ENCODE measurements around the gene L2HGDH. TPM values are rescaled to one million over a fixed set of nuclear protein-coding genes. Genes with fewer than 3 reads are reported as not detected.

L2HGDH gene
- total and polyA plus RNA-seq, 9 of the 15 experiments (the other 6 are each of a cell fraction or from before 2014, with no cell fraction given): 1.7 to 16.1 (median 10.5) TPM

DNA sequence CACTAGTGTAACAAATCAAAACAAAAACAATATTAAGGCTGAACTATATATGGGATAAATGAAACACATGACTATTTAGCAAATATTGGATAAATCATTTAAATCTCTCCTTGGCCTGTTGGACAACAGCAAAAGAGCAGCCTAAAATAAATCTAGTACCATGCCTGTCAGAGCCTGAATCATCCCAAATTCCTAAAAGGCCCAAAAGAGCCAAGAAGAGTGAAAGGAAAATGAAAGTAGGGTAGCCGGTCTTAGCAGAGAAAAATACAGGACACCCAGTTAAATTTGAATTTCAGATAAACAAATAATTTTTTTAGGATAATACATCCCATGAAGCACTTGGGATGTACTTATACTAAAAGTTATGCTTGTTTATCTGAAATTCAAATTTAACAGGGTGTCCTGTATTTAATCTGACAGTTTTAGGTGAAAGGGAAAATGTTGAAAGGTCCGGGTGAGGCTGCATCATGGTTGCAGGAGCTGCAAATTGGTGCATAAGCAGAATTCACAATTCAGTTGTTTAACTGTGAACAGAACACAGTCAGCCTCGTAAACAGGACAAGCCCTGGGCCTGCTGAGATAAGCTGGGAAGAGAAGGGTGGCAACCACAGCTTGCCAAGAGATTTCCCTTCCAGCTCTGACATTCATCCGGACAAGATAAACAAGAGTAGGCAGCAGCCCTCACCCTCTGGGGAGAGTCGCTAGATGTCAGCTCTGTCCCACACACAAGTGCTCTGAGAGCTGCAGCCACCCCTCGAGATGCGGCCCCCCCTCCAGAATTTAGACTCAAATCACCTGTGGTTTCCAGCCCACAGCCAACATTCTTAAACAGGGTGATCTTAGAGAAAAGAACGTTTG lies 30.4 kb upstream of the L2HGDH start (continued):
- TF ChIP-seq, protein P1, sequence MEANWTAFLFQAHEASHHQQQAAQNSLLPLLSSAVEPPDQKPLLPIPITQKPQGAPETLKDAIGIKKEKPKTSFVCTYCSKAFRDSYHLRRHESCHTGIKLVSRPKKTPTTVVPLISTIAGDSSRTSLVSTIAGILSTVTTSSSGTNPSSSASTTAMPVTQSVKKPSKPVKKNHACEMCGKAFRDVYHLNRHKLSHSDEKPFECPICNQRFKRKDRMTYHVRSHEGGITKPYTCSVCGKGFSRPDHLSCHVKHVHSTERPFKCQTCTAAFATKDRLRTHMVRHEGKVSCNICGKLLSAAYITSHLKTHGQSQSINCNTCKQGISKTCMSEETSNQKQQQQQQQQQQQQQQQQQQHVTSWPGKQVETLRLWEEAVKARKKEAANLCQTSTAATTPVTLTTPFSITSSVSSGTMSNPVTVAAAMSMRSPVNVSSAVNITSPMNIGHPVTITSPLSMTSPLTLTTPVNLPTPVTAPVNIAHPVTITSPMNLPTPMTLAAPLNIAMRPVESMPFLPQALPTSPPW (CRISPR knock-in tag; IDR thresholded peaks at IDR 0.05): peak; percentile 99
- no peak for TF ChIP-seq CBX3 (IDR thresholded peaks at IDR 0.05; ENCODE audit: borderline replicate concordance in 1 of 2, low read length in 2 of 2)
- TF ChIP-seq CBFA2T2 (conservative IDR thresholded peaks at IDR 0.05): peak; percentile 66
- TF ChIP-seq SMARCA4 (IDR thresholded peaks at IDR 0.05): peak; percentile 67
- 0 out of 2 replicates have a peak, but pooled peaks have one; percentile 4 for TF ChIP-seq MAFG (tag; conservative IDR thresholded peaks at IDR 0.05)
- 0 out of 2 replicates have a peak, but pooled peaks have one; percentile 33 for TF ChIP-seq HCFC1 (IDR thresholded peaks at IDR 0.05; ENCODE audit: low read depth, low read length)
- no peak for TF ChIP-seq CBX5 (IDR thresholded peaks at IDR 0.05; ENCODE audit: borderline replicate concordance, low read depth)
- no peak for TF ChIP-seq TCFL5 (CRISPR knock-in tag; conservative IDR thresholded peaks at IDR 0.05)
- TF ChIP-seq ZNF77 (CRISPR knock-in tag; IDR thresholded peaks at IDR 0.05): no peak
- no peak for TF ChIP-seq ZNF431 (CRISPR knock-in tag; IDR thresholded peaks at IDR 0.05)
- TF ChIP-seq, protein P2, sequence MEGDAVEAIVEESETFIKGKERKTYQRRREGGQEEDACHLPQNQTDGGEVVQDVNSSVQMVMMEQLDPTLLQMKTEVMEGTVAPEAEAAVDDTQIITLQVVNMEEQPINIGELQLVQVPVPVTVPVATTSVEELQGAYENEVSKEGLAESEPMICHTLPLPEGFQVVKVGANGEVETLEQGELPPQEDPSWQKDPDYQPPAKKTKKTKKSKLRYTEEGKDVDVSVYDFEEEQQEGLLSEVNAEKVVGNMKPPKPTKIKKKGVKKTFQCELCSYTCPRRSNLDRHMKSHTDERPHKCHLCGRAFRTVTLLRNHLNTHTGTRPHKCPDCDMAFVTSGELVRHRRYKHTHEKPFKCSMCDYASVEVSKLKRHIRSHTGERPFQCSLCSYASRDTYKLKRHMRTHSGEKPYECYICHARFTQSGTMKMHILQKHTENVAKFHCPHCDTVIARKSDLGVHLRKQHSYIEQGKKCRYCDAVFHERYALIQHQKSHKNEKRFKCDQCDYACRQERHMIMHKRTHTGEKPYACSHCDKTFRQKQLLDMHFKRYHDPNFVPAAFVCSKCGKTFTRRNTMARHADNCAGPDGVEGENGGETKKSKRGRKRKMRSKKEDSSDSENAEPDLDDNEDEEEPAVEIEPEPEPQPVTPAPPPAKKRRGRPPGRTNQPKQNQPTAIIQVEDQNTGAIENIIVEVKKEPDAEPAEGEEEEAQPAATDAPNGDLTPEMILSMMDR (IDR thresholded peaks at IDR 0.05 in 2 of 3, conservative IDR thresholded peaks at IDR 0.05 in 1 of 3; ENCODE audit: insufficient read depth in 2 of 3, low read depth in 1 of 3, low read length in 3 of 3): peak; percentile 72 to 84 (median 74)
- TF ChIP-seq ZNF41 (CRISPR knock-in tag; conservative IDR thresholded peaks at IDR 0.05): no peak
- TF ChIP-seq ZNF347 (CRISPR knock-in tag; IDR thresholded peaks at IDR 0.05; ENCODE audit: low read depth): no peak
- TF ChIP-seq, protein P3, sequence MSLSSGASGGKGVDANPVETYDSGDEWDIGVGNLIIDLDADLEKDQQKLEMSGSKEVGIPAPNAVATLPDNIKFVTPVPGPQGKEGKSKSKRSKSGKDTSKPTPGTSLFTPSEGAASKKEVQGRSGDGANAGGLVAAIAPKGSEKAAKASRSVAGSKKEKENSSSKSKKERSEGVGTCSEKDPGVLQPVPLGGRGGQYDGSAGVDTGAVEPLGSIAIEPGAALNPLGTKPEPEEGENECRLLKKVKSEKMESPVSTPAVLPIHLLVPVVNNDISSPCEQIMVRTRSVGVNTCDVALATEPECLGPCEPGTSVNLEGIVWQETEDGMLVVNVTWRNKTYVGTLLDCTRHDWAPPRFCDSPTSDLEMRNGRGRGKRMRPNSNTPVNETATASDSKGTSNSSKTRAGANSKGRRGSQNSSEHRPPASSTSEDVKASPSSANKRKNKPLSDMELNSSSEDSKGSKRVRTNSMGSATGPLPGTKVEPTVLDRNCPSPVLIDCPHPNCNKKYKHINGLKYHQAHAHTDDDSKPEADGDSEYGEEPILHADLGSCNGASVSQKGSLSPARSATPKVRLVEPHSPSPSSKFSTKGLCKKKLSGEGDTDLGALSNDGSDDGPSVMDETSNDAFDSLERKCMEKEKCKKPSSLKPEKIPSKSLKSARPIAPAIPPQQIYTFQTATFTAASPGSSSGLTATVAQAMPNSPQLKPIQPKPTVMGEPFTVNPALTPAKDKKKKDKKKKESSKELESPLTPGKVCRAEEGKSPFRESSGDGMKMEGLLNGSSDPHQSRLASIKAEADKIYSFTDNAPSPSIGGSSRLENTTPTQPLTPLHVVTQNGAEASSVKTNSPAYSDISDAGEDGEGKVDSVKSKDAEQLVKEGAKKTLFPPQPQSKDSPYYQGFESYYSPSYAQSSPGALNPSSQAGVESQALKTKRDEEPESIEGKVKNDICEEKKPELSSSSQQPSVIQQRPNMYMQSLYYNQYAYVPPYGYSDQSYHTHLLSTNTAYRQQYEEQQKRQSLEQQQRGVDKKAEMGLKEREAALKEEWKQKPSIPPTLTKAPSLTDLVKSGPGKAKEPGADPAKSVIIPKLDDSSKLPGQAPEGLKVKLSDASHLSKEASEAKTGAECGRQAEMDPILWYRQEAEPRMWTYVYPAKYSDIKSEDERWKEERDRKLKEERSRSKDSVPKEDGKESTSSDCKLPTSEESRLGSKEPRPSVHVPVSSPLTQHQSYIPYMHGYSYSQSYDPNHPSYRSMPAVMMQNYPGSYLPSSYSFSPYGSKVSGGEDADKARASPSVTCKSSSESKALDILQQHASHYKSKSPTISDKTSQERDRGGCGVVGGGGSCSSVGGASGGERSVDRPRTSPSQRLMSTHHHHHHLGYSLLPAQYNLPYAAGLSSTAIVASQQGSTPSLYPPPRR (CRISPR knock-in tag; IDR thresholded peaks at IDR 0.05; ENCODE audit: borderline replicate concordance): no peak
- peak; percentile 59 for TF ChIP-seq CREM (IDR thresholded peaks at IDR 0.05; ENCODE audit: low read depth)
- no peak for TF ChIP-seq GATAD2A (IDR thresholded peaks at IDR 0.05)
- no peak for TF ChIP-seq NFE2L1 (tag; IDR thresholded peaks at IDR 0.05; ENCODE audit: borderline replicate concordance, low read depth)
- peak; percentile 30; the same call in 1 of the 2 replicates for TF ChIP-seq NFE2 (IDR thresholded peaks at IDR 0.05; ENCODE audit: low read depth)
- no peak for TF ChIP-seq WHSC1 (IDR thresholded peaks at IDR 0.05; ENCODE audit: low read length)
- peak in 1 of 2 experiments; percentile 53; a peak in 1 of 4 replicates for TF ChIP-seq ARNT (IDR thresholded peaks at IDR 0.05)
- TF ChIP-seq ZNF695 (CRISPR knock-in tag; IDR thresholded peaks at IDR 0.05): no peak
